PFSK-1 (cell line): ENCODE results near the gene CD320.

Experiments used
- FOXP2 ChIP-seq: optimal IDR thresholded peaks from 2 replicates; pipeline ENCODE3; 2011; ENCODE audit warnings: borderline replicate concordance, control low read depth, inconsistent platforms; ENCODE audit not compliant: insufficient read depth; ENCODE audit errors: extremely low read length, extremely low read depth
- POLR2AphosphoS5 ChIP-seq: IDR thresholded peaks from 2 replicates; pipeline ENCODE4 v1.6.1; 2012; ENCODE audit warnings: low read depth, mild to moderate bottlenecking, control low read depth, low read length, moderate library complexity
- SIN3A ChIP-seq: IDR thresholded peaks from 2 replicates; pipeline ENCODE4 v1.6.1; 2012; ENCODE audit warnings: mild to moderate bottlenecking, low read length, moderate library complexity, borderline replicate concordance; ENCODE audit not compliant: insufficient read depth
- TAF1 ChIP-seq: IDR thresholded peaks from 2 replicates; pipeline ENCODE4 v1.6.1; 2012; ENCODE audit warnings: low read length, control low read depth, borderline replicate concordance; ENCODE audit not compliant: insufficient read depth
- TF ChIP-seq, protein P1 (sequence below), 2 experiments: IDR thresholded peaks; 2 replicates each; pipeline versions ENCODE4 v1.6.1 to v1.8.0; 2011 to 2012; ENCODE audit warnings: low read depth in 2 of 2, low read length in 2 of 2, control low read depth in 1 of 2, inconsistent platforms in 1 of 2, mild to moderate bottlenecking in 1 of 2, moderate library complexity in 1 of 2; ENCODE audit not compliant: insufficient read depth in 1 of 2

DNA sequence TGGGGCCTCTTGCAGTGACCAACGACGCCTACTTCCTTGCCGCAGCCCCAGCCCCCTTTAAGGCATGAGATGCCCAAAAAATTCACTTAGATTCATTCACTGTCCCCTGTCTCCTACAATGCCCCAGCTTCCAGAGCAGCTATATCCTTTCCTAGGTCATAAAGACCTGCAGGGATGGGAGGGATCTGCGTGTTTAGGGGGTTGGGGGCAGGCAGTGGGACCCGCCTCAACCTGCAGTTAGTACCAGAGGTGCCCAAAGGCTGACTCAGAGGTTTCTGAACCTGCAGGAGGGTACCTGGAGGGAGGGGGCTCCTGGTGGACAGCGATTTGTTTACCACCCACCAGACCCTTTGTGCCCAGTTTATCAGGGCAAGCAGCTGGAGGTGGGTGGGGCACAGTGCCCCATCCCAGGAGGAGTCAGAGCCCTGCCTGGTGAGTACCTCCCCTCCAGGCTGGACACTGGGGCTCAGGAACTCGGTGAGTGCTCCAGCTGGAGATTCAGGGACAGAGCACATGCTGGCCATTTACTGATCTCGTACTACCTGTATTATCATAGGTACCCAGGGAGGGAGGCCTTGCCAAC, 23.2 kb upstream of the CD320 start:
- TF ChIP-seq, protein P1, sequence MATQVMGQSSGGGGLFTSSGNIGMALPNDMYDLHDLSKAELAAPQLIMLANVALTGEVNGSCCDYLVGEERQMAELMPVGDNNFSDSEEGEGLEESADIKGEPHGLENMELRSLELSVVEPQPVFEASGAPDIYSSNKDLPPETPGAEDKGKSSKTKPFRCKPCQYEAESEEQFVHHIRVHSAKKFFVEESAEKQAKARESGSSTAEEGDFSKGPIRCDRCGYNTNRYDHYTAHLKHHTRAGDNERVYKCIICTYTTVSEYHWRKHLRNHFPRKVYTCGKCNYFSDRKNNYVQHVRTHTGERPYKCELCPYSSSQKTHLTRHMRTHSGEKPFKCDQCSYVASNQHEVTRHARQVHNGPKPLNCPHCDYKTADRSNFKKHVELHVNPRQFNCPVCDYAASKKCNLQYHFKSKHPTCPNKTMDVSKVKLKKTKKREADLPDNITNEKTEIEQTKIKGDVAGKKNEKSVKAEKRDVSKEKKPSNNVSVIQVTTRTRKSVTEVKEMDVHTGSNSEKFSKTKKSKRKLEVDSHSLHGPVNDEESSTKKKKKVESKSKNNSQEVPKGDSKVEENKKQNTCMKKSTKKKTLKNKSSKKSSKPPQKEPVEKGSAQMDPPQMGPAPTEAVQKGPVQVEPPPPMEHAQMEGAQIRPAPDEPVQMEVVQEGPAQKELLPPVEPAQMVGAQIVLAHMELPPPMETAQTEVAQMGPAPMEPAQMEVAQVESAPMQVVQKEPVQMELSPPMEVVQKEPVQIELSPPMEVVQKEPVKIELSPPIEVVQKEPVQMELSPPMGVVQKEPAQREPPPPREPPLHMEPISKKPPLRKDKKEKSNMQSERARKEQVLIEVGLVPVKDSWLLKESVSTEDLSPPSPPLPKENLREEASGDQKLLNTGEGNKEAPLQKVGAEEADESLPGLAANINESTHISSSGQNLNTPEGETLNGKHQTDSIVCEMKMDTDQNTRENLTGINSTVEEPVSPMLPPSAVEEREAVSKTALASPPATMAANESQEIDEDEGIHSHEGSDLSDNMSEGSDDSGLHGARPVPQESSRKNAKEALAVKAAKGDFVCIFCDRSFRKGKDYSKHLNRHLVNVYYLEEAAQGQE (IDR thresholded peaks at IDR 0.05; ENCODE audit: insufficient read depth in 1 of 2, low read depth in 2 of 2, low read length in 2 of 2): no peak
- no peak for TF ChIP-seq SIN3A
- no peak for TF ChIP-seq POLR2AphosphoS5
- no peak for TF ChIP-seq TAF1
- no peak for TF ChIP-seq FOXP2
